Lower leg skin (tissue), 4 donors: ENCODE results near the gene GAS6. TPM values are rescaled to one million over a fixed set of nuclear protein-coding genes. Genes with fewer than 3 reads are reported as not detected.
"Not testable (repeated sequence)": the region's sequence is repeated elsewhere in the genome, so short reads cannot be mapped to it uniquely, and the experiment has no call there.

Source experiments
- DNase-seq, 2 donors: peaks; one replicate each; pipeline ENCODE4 v3.0.0-alpha.2; 2019; ENCODE audit warnings: low spot score in 2 of 2
- H3K4me3 ChIP-seq: fragments of 200-600 bp; sonication (generic); 2 replicates; pipeline ENCODE4 v1.5.1; 2017; ENCODE audit warnings: mild to moderate bottlenecking, low read depth; ENCODE audit not compliant: poor library complexity, severe bottlenecking
- CTCF ChIP-seq, 3 donors: fragments of 450-650 bp; IDR thresholded peaks; one replicate each; pipeline ENCODE4 v1.5.1; 2016; ENCODE audit warnings: antibody characterized with exemption in 3 of 3, mild to moderate bottlenecking in 3 of 3, moderate library complexity in 2 of 3
- POLR2A ChIP-seq, 2 donors: fragments of 450-650 bp; IDR thresholded peaks; one replicate each; pipeline ENCODE4 v1.6.1; 2016 to 2017; ENCODE audit warnings: antibody characterized with exemption in 2 of 2, mild to moderate bottlenecking in 1 of 2, moderate library complexity in 1 of 2
- WGBS, 2 donors: methylation state at CpG; one replicate each; pipeline ENCODE4 v1.1.5; 2018; 5-methylcytosine and 5-hydroxymethylcytosine counted together
- intact Hi-C: fragments of 100-400 bp; cut with DNase I; formaldehyde crosslinking; loops from one replicate; pipeline ENCODE4 v1.15.0; 2023; ENCODE audit warnings: low total_unique reads
- total RNA-seq, 4 donors: library from RNA; depleted of rRNA; stranded (reverse); fragments of >200 nt; gene quantifications; one replicate each; pipeline ENCODE4 v1.1.0, GENCODE V29; 2016

The GAS6 gene
- total RNA-seq, 4 donors from 2014 or later: 176 to 307 (median 213) TPM

GRCh38 chr13:113835461-113836270, 28.2 kb downstream of the GAS6 start:
- TF ChIP-seq CTCF (IDR thresholded peaks at IDR 0.05) (no peak), POLR2A (IDR thresholded peaks at IDR 0.05) (no peak)
- intact Hi-C loops: no loop called here
- no peak overlapping the region for H3K4me3 ChIP-seq
- WGBS, 2 donors: 74 to 76% methylated on average over 33 to 37 of the region's 37 CpGs
- DNase-seq: no peak

GRCh38 chr13:113834496-113835200, 29.2 kb downstream of the GAS6 start:
- DNase-seq: no peak
- no peak overlapping the region for H3K4me3 ChIP-seq
- intact Hi-C loops: no loop called here
- WGBS, 2 donors: 88 to 90% methylated on average over 30 to 38 of the region's 38 CpGs
- TF ChIP-seq CTCF (IDR thresholded peaks at IDR 0.05) (no peak), POLR2A (IDR thresholded peaks at IDR 0.05) (no peak)

GRCh38 chr13:113834006-113834405, 29.9 kb downstream of the GAS6 start:
- DNase-seq, H3K4me3 ChIP-seq, intact Hi-C loops: not testable (repeated sequence)
- WGBS, 2 donors: 87 to 90% methylated on average over 12 to 16 of the region's 17 CpGs

GRCh38 chr13:113833111-113833830, 30.6 kb downstream of the GAS6 start:
- no peak for DNase-seq
- no peak for TF ChIP-seq CTCF (IDR thresholded peaks at IDR 0.05)
- TF ChIP-seq POLR2A (IDR thresholded peaks at IDR 0.05): no peak
- H3K4me3 ChIP-seq: no peak overlapping the region
- WGBS, 2 donors: 90% methylated on average over 25 of the region's 25 CpGs
- intact Hi-C loops: no loop called here

- no peak for TF ChIP-seq POLR2A (IDR thresholded peaks at IDR 0.05)
- no peak for DNase-seq
- intact Hi-C loops: no loop called here
- no peak overlapping the region for H3K4me3 ChIP-seq
- WGBS, 2 donors: 89 to 92% methylated on average over 8 to 17 of the region's 23 CpGs
Observed at GRCh38 chr13:113832631-113833030, 31.2 kb downstream of the GAS6 start.

GRCh38 chr13:113832205-113832604, 31.7 kb downstream of the GAS6 start:
- TF ChIP-seq CTCF (IDR thresholded peaks at IDR 0.05) (no peak), POLR2A (IDR thresholded peaks at IDR 0.05) (no peak)
- H3K4me3 ChIP-seq: no peak overlapping the region
- no peak for DNase-seq
- WGBS, 2 donors: 87 to 92% methylated on average over 17 to 19 of the region's 19 CpGs
- intact Hi-C loops: no loop called here
